ENCODE results near the gene ESRRG. TPM values are rescaled to one million over a fixed set of nuclear protein-coding genes. Genes with fewer than 3 reads are reported as not detected.

ESRRG gene
- total RNA-seq, 3 donors from 2014 or later = not detected

GRCh38 chr1:216462066-216462775 is 261.0 kb downstream of the ESRRG start:
- Mint-ChIP-seq H3K4me3 (no peak overlapping the region), H3K4me1 (ENCODE audit: low read depth) (no peaks in the 10 kb centered on the region), H3K36me3 (ENCODE audit: insufficient read depth) (no peaks in the 10 kb centered on the region), H3K27me3 (ENCODE audit: low read depth) (no peaks in the 10 kb centered on the region), H3K9me3 (peaks cover 13% of the 10 kb centered on the region)
- DNase-seq (no peak), ATAC-seq (no peak)

- H3K4me1 Mint-ChIP-seq (ENCODE audit: low read depth) = no peaks in the 10 kb centered on the region
- H3K9me3 Mint-ChIP-seq = peaks cover 13% of the 10 kb centered on the region
These were observed 261.8 kb downstream of the ESRRG start for GRCh38 chr1:216461466-216461865.

GRCh38 chr1:216459651-216460207 is 263.5 kb downstream of the ESRRG start:
- H3K9me3 Mint-ChIP-seq = peaks cover 11% of the 10 kb centered on the region
- no peaks in the 10 kb centered on the region for H3K27me3 Mint-ChIP-seq (ENCODE audit: low read depth)
- no peak overlapping the region for H3K4me3 Mint-ChIP-seq
- no peaks in the 10 kb centered on the region for H3K4me1 Mint-ChIP-seq (ENCODE audit: low read depth)
- H3K36me3 Mint-ChIP-seq (ENCODE audit: insufficient read depth) = no peaks in the 10 kb centered on the region
- DNase-seq (no peak), ATAC-seq (no peak)

More at GRCh38 chr1:216461466-216461865, 261.8 kb downstream of the ESRRG start:
- no peaks in the 10 kb centered on the region for H3K27me3 Mint-ChIP-seq (ENCODE audit: low read depth)
- H3K4me3 Mint-ChIP-seq = no peak overlapping the region
- DNase-seq (no peak), ATAC-seq (no peak)
- no peaks in the 10 kb centered on the region for H3K36me3 Mint-ChIP-seq (ENCODE audit: insufficient read depth)

GRCh38 chr1:216458812-216459211 is 264.4 kb downstream of the ESRRG start:
- Mint-ChIP-seq H3K27me3 (ENCODE audit: low read depth) (no peaks in the 10 kb centered on the region), H3K36me3 (ENCODE audit: insufficient read depth) (no peaks in the 10 kb centered on the region), H3K9me3 (peaks cover 17% of the 10 kb centered on the region), H3K4me3 (no peak overlapping the region), H3K4me1 (ENCODE audit: low read depth) (no peaks in the 10 kb centered on the region)
- ATAC-seq (no peak), DNase-seq (no peak)

GRCh38 chr1:216457356-216457755 is 265.9 kb downstream of the ESRRG start:
- Mint-ChIP-seq H3K4me1 (ENCODE audit: low read depth) (no peaks in the 10 kb centered on the region), H3K4me3 (no peak overlapping the region), H3K9me3 (peaks cover 23% of the 10 kb centered on the region), H3K36me3 (ENCODE audit: insufficient read depth) (no peaks in the 10 kb centered on the region), H3K27me3 (ENCODE audit: low read depth) (no peaks in the 10 kb centered on the region)
- ATAC-seq (no peak), DNase-seq (no peak)

- H3K36me3 Mint-ChIP-seq (ENCODE audit: insufficient read depth) = no peaks in the 10 kb centered on the region
- no peaks in the 10 kb centered on the region for H3K4me1 Mint-ChIP-seq (ENCODE audit: low read depth)
- ATAC-seq (no peak), DNase-seq (no peak)
- H3K4me3 Mint-ChIP-seq = no peak overlapping the region
- peaks cover 23% of the 10 kb centered on the region for H3K9me3 Mint-ChIP-seq
- no peaks in the 10 kb centered on the region for H3K27me3 Mint-ChIP-seq (ENCODE audit: low read depth)
These were observed 266.5 kb downstream of the ESRRG start for GRCh38 chr1:216456682-216457081.

GRCh38 chr1:216453777-216454176 is 269.5 kb downstream of the ESRRG start:
- H3K27me3 Mint-ChIP-seq (ENCODE audit: low read depth) = no peaks in the 10 kb centered on the region
- ATAC-seq (no peak), DNase-seq (no peak)
- no peaks in the 10 kb centered on the region for H3K36me3 Mint-ChIP-seq (ENCODE audit: insufficient read depth)
- H3K9me3 Mint-ChIP-seq = peaks cover 17% of the 10 kb centered on the region
- no peak overlapping the region for H3K4me3 Mint-ChIP-seq
- no peaks in the 10 kb centered on the region for H3K4me1 Mint-ChIP-seq (ENCODE audit: low read depth)
